ENCODE measurements around the gene KRT81. TPM values are rescaled to one million over a fixed set of nuclear protein-coding genes. Genes with fewer than 3 reads are reported as not detected.

The KRT81 gene
- 235 and 270 TPM in 2 replicates for total RNA-seq (2014; rRNA removed; shearing (Covaris generic))
- 1,347 and 1,639 TPM in 2 replicates for polyA plus RNA-seq (2015; cell fraction: cytosol; rRNA removed)
- polyA plus RNA-seq (2015; cell fraction: nucleus; rRNA removed), result 1,086 and 1,142 TPM in 2 replicates

- DNase-seq (ENCODE audit: low read depth), result no peak
These were observed at the start of gene KRT81 for GRCh38 chr12:52291267-52291935. KRT81 (minus strand) TSS chr12:52291534; CDS start chr12:52291465, 69 bp downstream.

- DNase-seq (ENCODE audit: low read depth), result no peak
These were observed 47.1 kb upstream of the KRT81 start for GRCh38 chr12:52338241-52338960.

GRCh38 chr12:52337054-52337453 lies 45.7 kb upstream of the KRT81 start:
- DNase-seq (ENCODE audit: low read depth), result no peak

- DNase-seq (ENCODE audit: low read depth), result no peak
These were observed 45.3 kb upstream of the KRT81 start for GRCh38 chr12:52336641-52337040.

- no peak for DNase-seq (ENCODE audit: low read depth)
These were observed 44.4 kb upstream of the KRT81 start for GRCh38 chr12:52335598-52336262.

GRCh38 chr12:52334185-52334584 lies 42.9 kb upstream of the KRT81 start:
- DNase-seq (ENCODE audit: low read depth), result no peak

GRCh38 chr12:52333321-52333720 lies 42.0 kb upstream of the KRT81 start:
- DNase-seq (ENCODE audit: low read depth), result no peak

- no peak for DNase-seq (ENCODE audit: low read depth)
These were observed 41.0 kb upstream of the KRT81 start for GRCh38 chr12:52332381-52332780.

- DNase-seq (ENCODE audit: low read depth), result no peak
These were observed 40.5 kb upstream of the KRT81 start for GRCh38 chr12:52331833-52332232.

GRCh38 chr12:52331039-52331438 lies 39.7 kb upstream of the KRT81 start:
- no peak for DNase-seq (ENCODE audit: low read depth)

GRCh38 chr12:52327830-52328500 lies 36.6 kb upstream of the KRT81 start:
- DNase-seq (ENCODE audit: low read depth), result no peak

- peak; percentile 96 for DNase-seq (ENCODE audit: low read depth)
These were observed 35.9 kb upstream of the KRT81 start for GRCh38 chr12:52327052-52327829.

GRCh38 chr12:52324153-52324444 lies 32.8 kb upstream of the KRT81 start:
- DNase-seq (ENCODE audit: low read depth), result no peak

GRCh38 chr12:52323416-52324152 lies 32.2 kb upstream of the KRT81 start:
- no peak for DNase-seq (ENCODE audit: low read depth)

- no peak for DNase-seq (ENCODE audit: low read depth)
These were observed 31.7 kb upstream of the KRT81 start for GRCh38 chr12:52323001-52323400.

GRCh38 chr12:52322069-52322468 lies 30.7 kb upstream of the KRT81 start:
- DNase-seq (ENCODE audit: low read depth), result no peak

GRCh38 chr12:52321418-52321817 lies 30.1 kb upstream of the KRT81 start:
- no peak for DNase-seq (ENCODE audit: low read depth)

- DNase-seq (ENCODE audit: low read depth), result no peak
These were observed 29.6 kb upstream of the KRT81 start, which contains the start of gene KRT83 for GRCh38 chr12:52320784-52321400. KRT83 (minus strand) TSS chr12:52321398; CDS start chr12:52321335, 63 bp downstream.

- no peak for DNase-seq (ENCODE audit: low read depth)
These were observed 27.8 kb upstream of the KRT81 start for GRCh38 chr12:52319097-52319496.
